Measurements from ENCODE around the gene ZNF574.

- TF ChIP-seq CTCF (conservative IDR thresholded peaks at IDR 0.05; ENCODE audit: low read length) (no peak), EZH2phosphoT487 (IDR thresholded peaks at IDR 0.05; ENCODE audit: borderline replicate concordance) (no peak)
Measured at GRCh38 chr19:42093926-42094325, 18.0 kb downstream of the ZNF574 start.

Data from Loucy (cell line).